Breast epithelium (tissue), 4 donors: Measurements from ENCODE around the gene GPR84. TPM values are rescaled to one million over a fixed set of nuclear protein-coding genes. Genes with fewer than 3 reads are reported as not detected.

Experiments used
- DNase-seq, 2 donors: peaks; one replicate each; pipeline ENCODE4 v3.0.0-alpha.2; 2019; ENCODE audit warnings: low spot score in 2 of 2
- H3K27ac ChIP-seq, 2 donors: fragments of 200-600 bp; sonication (generic) in 1 of 2; one replicate each; pipeline ENCODE4 v1.5.1; 2016 to 2019; ENCODE audit warnings: mild to moderate bottlenecking in 1 of 2
- H3K27me3 ChIP-seq, 2 donors: fragments of 200-600 bp; sonication (generic) in 1 of 2; one replicate each; pipeline versions ENCODE4 v1.5.1 to v1.6.0; 2017 to 2019; ENCODE audit warnings: control low read depth in 1 of 2, mild to moderate bottlenecking in 1 of 2
- H3K36me3 ChIP-seq: fragments of 200-600 bp; one replicate; pipeline ENCODE4 v1.5.1; 2019
- H3K4me1 ChIP-seq, 2 donors: fragments of 200-600 bp; sonication (generic); one replicate each; pipeline ENCODE4 v1.5.1; 2016 to 2019; ENCODE audit warnings: control low read depth in 1 of 2
- H3K4me3 ChIP-seq, 3 donors: fragments of 200-600 bp; sonication (generic); 1 replicate in 2 of 3; 2 replicates in 1 of 3; pipeline ENCODE4 v1.5.1; 2016 to 2019; ENCODE audit warnings: mild to moderate bottlenecking in 3 of 3, moderate library complexity in 2 of 3
- H3K9me3 ChIP-seq, 2 donors: fragments of 200-600 bp; sonication (generic) in 1 of 2; one replicate each; pipeline ENCODE4 v1.5.1; 2016 to 2019; ENCODE audit warnings: control low read depth in 1 of 2
- POLR2A ChIP-seq: fragments of 450-650 bp; IDR thresholded peaks from one replicate; pipeline ENCODE4 v1.6.1; 2016; ENCODE audit warnings: antibody characterized with exemption, mild to moderate bottlenecking, moderate library complexity
- POLR2AphosphoS5 ChIP-seq, 3 donors: sonication (generic); formaldehyde crosslinking; IDR thresholded peaks; one replicate each; pipeline ENCODE4 v1.6.1; 2017; ENCODE audit warnings: antibody characterized with exemption in 3 of 3
- intact Hi-C: fragments of 100-400 bp; cut with DNase I; formaldehyde crosslinking; loops from one replicate; pipeline ENCODE4 v1.15.1; 2023; ENCODE audit warnings: low total_unique reads
- total RNA-seq, 3 donors: library from RNA; depleted of rRNA; stranded (reverse); fragments of >200 nt; gene quantifications; one replicate each; pipeline ENCODE4 v1.1.0, GENCODE V29; 2016
- TF ChIP-seq, protein P1 (sequence below), 3 donors: fragments of 450-650 bp; IDR thresholded peaks; one replicate each; pipeline ENCODE4 v1.5.1; 2016 to 2017; ENCODE audit warnings: antibody characterized with exemption in 3 of 3, mild to moderate bottlenecking in 3 of 3, moderate library complexity in 3 of 3

Gene GPR84
- total RNA-seq, 3 donors from 2014 or later: 0.44 TPM; not detected in 2

GRCh38 chr12:54404061-54405004, 40.0 kb upstream of the GPR84 start:
- TF ChIP-seq, protein P1, sequence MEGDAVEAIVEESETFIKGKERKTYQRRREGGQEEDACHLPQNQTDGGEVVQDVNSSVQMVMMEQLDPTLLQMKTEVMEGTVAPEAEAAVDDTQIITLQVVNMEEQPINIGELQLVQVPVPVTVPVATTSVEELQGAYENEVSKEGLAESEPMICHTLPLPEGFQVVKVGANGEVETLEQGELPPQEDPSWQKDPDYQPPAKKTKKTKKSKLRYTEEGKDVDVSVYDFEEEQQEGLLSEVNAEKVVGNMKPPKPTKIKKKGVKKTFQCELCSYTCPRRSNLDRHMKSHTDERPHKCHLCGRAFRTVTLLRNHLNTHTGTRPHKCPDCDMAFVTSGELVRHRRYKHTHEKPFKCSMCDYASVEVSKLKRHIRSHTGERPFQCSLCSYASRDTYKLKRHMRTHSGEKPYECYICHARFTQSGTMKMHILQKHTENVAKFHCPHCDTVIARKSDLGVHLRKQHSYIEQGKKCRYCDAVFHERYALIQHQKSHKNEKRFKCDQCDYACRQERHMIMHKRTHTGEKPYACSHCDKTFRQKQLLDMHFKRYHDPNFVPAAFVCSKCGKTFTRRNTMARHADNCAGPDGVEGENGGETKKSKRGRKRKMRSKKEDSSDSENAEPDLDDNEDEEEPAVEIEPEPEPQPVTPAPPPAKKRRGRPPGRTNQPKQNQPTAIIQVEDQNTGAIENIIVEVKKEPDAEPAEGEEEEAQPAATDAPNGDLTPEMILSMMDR (IDR thresholded peaks at IDR 0.05): peak; percentile 77 to 90 (median 86)
- TF ChIP-seq POLR2A: no peak
- no peaks in the 10 kb centered on the region for H3K9me3 ChIP-seq
- H3K27me3 ChIP-seq: no peaks in the 10 kb centered on the region
- no peak overlapping the region for H3K4me3 ChIP-seq
- H3K36me3 ChIP-seq: no peaks in the 10 kb centered on the region
- intact Hi-C loops: loop anchor here (5.0 kb wide), 1 partner anchor 33 kb away; no protein-coding TSS in a partner anchor
- H3K27ac ChIP-seq: peak overlapping the region; percentile 25 to 29
- no peak for DNase-seq
- no peaks in the 10 kb centered on the region for H3K4me1 ChIP-seq

GRCh38 chr12:54401119-54401518, 36.8 kb upstream of the GPR84 start:
- no peaks in the 10 kb centered on the region for H3K36me3 ChIP-seq
- H3K4me3 ChIP-seq: no peak overlapping the region
- H3K27me3 ChIP-seq: no peaks in the 10 kb centered on the region
- no peaks in the 10 kb centered on the region for H3K4me1 ChIP-seq
- TF ChIP-seq, protein P1 (IDR thresholded peaks at IDR 0.05): no peak
- TF ChIP-seq POLR2A (no peak), POLR2AphosphoS5 (IDR thresholded peaks at IDR 0.05) (no peak)
- intact Hi-C loops: loop anchor here (5.0 kb wide), 1 partner anchor 36 kb away; no protein-coding TSS in a partner anchor
- H3K9me3 ChIP-seq: no peaks in the 10 kb centered on the region
- H3K27ac ChIP-seq: peak overlapping the region in 1 of 2 donors; percentile 19
- no peak for DNase-seq

DNA sequence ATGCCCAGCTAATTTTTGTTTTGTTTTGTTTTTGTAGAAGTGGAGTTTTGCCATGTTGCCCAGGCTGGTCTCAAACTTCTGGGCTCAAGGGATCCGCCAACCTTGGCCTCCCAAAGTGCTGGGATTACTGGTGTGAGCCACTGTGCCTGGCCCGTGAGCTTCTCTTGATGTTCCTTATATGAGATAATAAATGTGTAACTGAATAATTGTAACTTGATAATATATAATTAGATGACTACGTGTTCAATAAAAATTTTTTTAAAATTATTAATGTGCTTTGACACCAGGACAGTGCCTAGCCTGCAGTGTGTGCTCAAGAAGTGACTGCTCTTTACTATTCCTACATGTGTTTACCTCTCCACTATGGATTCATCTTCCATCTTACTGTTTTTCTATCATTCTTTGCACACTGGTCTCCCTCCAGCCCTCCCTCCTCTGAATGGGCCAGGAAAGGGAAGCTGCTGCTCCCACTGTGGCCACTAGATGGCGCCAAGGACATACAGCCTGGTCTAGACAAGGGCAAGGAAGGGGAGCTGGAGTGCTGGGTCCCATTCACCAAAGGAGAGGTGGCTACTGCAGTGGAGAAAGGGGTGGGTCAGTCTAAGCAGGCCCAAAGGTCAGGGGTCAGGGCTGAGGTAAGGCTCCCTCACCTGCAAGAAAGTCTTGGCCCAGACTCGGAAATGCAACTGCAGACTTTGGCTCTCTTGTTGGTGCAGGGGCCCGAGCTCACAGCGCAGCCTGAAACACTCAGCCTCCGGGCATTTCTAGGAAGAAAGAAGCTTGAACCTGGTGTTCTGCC, 34.9 kb upstream of the GPR84 start:
- intact Hi-C loops: no loop called here
- no peaks in the 10 kb centered on the region for H3K36me3 ChIP-seq
- TF ChIP-seq POLR2A (no peak), POLR2AphosphoS5 (IDR thresholded peaks at IDR 0.05) (peak in 1 of 3 donors; percentile 39)
- TF ChIP-seq, protein P1 (IDR thresholded peaks at IDR 0.05): peak; percentile 92 to 98 (median 97)

GRCh38 chr12:54398218-54398617, 33.9 kb upstream of the GPR84 start:
- Histone ChIP-seq H3K4me1 (no peaks in the 10 kb centered on the region), H3K27me3 (no peaks in the 10 kb centered on the region), H3K27ac (no peak overlapping the region), H3K36me3 (no peaks in the 10 kb centered on the region), H3K4me3 (no peak overlapping the region), H3K9me3 (no peaks in the 10 kb centered on the region)
- intact Hi-C loops: no loop called here
- TF ChIP-seq POLR2AphosphoS5 (IDR thresholded peaks at IDR 0.05) (no peak), POLR2A (no peak)
- TF ChIP-seq, protein P1 (IDR thresholded peaks at IDR 0.05): no peak
- no peak for DNase-seq

More for the DNA sequence above, 34.9 kb upstream of the GPR84 start:
- no peaks in the 10 kb centered on the region for H3K4me1 ChIP-seq
- peak; percentile 81 to 91 for DNase-seq
- no peak overlapping the region for H3K27ac ChIP-seq
- no peaks in the 10 kb centered on the region for H3K9me3 ChIP-seq
- H3K4me3 ChIP-seq: no peak overlapping the region
- no peaks in the 10 kb centered on the region for H3K27me3 ChIP-seq
